ENCODE data around the gene AUP1. TPM values are rescaled to one million over a fixed set of nuclear protein-coding genes. Genes with fewer than 3 reads are reported as not detected.

The AUP1 gene
- total and polyA plus RNA-seq, 10 of the 15 experiments (the other 5 are each of a cell fraction or from before 2014, with no cell fraction given), result 39.1 to 215 (median 138) TPM

- TF ChIP-seq, protein P1, sequence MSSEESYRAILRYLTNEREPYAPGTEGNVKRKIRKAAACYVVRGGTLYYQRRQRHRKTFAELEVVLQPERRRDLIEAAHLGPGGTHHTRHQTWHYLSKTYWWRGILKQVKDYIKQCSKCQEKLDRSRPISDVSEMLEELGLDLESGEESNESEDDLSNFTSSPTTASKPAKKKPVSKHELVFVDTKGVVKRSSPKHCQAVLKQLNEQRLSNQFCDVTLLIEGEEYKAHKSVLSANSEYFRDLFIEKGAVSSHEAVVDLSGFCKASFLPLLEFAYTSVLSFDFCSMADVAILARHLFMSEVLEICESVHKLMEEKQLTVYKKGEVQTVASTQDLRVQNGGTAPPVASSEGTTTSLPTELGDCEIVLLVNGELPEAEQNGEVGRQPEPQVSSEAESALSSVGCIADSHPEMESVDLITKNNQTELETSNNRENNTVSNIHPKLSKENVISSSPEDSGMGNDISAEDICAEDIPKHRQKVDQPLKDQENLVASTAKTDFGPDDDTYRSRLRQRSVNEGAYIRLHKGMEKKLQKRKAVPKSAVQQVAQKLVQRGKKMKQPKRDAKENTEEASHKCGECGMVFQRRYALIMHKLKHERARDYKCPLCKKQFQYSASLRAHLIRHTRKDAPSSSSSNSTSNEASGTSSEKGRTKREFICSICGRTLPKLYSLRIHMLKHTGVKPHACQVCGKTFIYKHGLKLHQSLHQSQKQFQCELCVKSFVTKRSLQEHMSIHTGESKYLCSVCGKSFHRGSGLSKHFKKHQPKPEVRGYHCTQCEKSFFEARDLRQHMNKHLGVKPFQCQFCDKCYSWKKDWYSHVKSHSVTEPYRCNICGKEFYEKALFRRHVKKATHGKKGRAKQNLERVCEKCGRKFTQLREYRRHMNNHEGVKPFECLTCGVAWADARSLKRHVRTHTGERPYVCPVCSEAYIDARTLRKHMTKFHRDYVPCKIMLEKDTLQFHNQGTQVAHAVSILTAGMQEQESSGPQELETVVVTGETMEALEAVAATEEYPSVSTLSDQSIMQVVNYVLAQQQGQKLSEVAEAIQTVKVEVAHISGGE (CRISPR knock-in tag; IDR thresholded peaks at IDR 0.05), result no peak
- TF ChIP-seq, protein P2, sequence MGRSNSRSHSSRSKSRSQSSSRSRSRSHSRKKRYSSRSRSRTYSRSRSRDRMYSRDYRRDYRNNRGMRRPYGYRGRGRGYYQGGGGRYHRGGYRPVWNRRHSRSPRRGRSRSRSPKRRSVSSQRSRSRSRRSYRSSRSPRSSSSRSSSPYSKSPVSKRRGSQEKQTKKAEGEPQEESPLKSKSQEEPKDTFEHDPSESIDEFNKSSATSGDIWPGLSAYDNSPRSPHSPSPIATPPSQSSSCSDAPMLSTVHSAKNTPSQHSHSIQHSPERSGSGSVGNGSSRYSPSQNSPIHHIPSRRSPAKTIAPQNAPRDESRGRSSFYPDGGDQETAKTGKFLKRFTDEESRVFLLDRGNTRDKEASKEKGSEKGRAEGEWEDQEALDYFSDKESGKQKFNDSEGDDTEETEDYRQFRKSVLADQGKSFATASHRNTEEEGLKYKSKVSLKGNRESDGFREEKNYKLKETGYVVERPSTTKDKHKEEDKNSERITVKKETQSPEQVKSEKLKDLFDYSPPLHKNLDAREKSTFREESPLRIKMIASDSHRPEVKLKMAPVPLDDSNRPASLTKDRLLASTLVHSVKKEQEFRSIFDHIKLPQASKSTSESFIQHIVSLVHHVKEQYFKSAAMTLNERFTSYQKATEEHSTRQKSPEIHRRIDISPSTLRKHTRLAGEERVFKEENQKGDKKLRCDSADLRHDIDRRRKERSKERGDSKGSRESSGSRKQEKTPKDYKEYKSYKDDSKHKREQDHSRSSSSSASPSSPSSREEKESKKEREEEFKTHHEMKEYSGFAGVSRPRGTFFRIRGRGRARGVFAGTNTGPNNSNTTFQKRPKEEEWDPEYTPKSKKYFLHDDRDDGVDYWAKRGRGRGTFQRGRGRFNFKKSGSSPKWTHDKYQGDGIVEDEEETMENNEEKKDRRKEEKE (IDR thresholded peaks at IDR 0.05), result no peak
- TF ChIP-seq JUND (IDR thresholded peaks at IDR 0.05; ENCODE audit: low read depth, low read length) (0 out of 2 replicates have a peak, but pooled peaks have one; percentile 9), ZNF207 (IDR thresholded peaks at IDR 0.05; ENCODE audit: borderline replicate concordance) (peak; percentile 38; the same call in 1 of the 2 replicates), MTA2 (IDR thresholded peaks at IDR 0.05; ENCODE audit: low read depth) (no peak), IKZF1 (conservative IDR thresholded peaks at IDR 0.05) (peak; percentile 99), SREBF2 (IDR thresholded peaks at IDR 0.05; ENCODE audit: low read length) (no peak), GABPA (IDR thresholded peaks at IDR 0.05; ENCODE audit: low read depth) (peak; percentile 86), PKNOX1 (IDR thresholded peaks at IDR 0.05) (peak; percentile 21; the same call in 1 of the 2 replicates), CREM (IDR thresholded peaks at IDR 0.05; ENCODE audit: low read depth) (peak; percentile 59; the same call in 1 of the 2 replicates), RCOR1 (conservative IDR thresholded peaks at IDR 0.05; ENCODE audit: low read depth, low read length) (0 out of 2 replicates have a peak, but pooled peaks have one; percentile 59), ETV6 (conservative IDR thresholded peaks at IDR 0.05 in 1 of 2, IDR thresholded peaks at IDR 0.05 in 1 of 2; ENCODE audit: borderline replicate concordance in 1 of 2, low read depth in 1 of 2) (no peak)
- TF ChIP-seq, protein P3, sequence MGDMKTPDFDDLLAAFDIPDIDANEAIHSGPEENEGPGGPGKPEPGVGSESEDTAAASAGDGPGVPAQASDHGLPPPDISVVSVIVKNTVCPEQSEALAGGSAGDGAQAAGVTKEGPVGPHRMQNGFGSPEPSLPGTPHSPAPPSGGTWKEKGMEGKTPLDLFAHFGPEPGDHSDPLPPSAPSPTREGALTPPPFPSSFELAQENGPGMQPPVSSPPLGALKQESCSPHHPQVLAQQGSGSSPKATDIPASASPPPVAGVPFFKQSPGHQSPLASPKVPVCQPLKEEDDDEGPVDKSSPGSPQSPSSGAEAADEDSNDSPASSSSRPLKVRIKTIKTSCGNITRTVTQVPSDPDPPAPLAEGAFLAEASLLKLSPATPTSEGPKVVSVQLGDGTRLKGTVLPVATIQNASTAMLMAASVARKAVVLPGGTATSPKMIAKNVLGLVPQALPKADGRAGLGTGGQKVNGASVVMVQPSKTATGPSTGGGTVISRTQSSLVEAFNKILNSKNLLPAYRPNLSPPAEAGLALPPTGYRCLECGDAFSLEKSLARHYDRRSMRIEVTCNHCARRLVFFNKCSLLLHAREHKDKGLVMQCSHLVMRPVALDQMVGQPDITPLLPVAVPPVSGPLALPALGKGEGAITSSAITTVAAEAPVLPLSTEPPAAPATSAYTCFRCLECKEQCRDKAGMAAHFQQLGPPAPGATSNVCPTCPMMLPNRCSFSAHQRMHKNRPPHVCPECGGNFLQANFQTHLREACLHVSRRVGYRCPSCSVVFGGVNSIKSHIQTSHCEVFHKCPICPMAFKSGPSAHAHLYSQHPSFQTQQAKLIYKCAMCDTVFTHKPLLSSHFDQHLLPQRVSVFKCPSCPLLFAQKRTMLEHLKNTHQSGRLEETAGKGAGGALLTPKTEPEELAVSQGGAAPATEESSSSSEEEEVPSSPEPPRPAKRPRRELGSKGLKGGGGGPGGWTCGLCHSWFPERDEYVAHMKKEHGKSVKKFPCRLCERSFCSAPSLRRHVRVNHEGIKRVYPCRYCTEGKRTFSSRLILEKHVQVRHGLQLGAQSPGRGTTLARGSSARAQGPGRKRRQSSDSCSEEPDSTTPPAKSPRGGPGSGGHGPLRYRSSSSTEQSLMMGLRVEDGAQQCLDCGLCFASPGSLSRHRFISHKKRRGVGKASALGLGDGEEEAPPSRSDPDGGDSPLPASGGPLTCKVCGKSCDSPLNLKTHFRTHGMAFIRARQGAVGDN (IDR thresholded peaks at IDR 0.05), result peak; percentile 66
- TF ChIP-seq, protein P4, sequence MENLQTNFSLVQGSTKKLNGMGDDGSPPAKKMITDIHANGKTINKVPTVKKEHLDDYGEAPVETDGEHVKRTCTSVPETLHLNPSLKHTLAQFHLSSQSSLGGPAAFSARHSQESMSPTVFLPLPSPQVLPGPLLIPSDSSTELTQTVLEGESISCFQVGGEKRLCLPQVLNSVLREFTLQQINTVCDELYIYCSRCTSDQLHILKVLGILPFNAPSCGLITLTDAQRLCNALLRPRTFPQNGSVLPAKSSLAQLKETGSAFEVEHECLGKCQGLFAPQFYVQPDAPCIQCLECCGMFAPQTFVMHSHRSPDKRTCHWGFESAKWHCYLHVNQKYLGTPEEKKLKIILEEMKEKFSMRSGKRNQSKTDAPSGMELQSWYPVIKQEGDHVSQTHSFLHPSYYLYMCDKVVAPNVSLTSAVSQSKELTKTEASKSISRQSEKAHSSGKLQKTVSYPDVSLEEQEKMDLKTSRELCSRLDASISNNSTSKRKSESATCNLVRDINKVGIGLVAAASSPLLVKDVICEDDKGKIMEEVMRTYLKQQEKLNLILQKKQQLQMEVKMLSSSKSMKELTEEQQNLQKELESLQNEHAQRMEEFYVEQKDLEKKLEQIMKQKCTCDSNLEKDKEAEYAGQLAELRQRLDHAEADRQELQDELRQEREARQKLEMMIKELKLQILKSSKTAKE (IDR thresholded peaks at IDR 0.05; ENCODE audit: low read depth, poor library complexity, severe bottlenecking), result no peak
These were observed 22.2 kb downstream of the AUP1 start, which contains the start of gene PCGF1 (continued) for GRCh38 chr2:74507145-74507925.

Data from GM12878 (cell line).